Spinal cord (tissue), 10 donors: ENCODE measurements around the gene MRPL30. TPM values are rescaled to one million over a fixed set of nuclear protein-coding genes. Genes with fewer than 3 reads are reported as not detected.
"Not testable (repeated sequence)": the region's sequence is repeated elsewhere in the genome, so short reads cannot be mapped to it uniquely, and the experiment has no call there.

Source experiments
- DNase-seq, 6 donors: peaks; one replicate each; pipeline versions ENCODE4 v3.0.0 to v3.0.0-alpha.2; 2013 to 2015; ENCODE audit warnings: low spot score in 6 of 6, low read depth in 4 of 6
- H3K27ac ChIP-seq: one replicate; pipeline ENCODE4 v1.5.1; 2013; ENCODE audit warnings: low read depth, low read length, control low read depth
- H3K27me3 ChIP-seq: one replicate; pipeline ENCODE4 v1.6.1; 2013; ENCODE audit warnings: low read length; ENCODE audit not compliant: control insufficient read depth, insufficient read depth
- H3K36me3 ChIP-seq: one replicate; pipeline ENCODE4 v1.6.1; 2013; ENCODE audit warnings: low read length; ENCODE audit not compliant: control insufficient read depth, insufficient read depth
- H3K4me1 ChIP-seq: one replicate; pipeline ENCODE4 v1.6.1; 2013; ENCODE audit warnings: low read length; ENCODE audit not compliant: control insufficient read depth, insufficient read depth
- H3K4me3 ChIP-seq: one replicate; pipeline ENCODE4 v1.5.1; 2013; ENCODE audit warnings: low read depth, low read length, control low read depth
- H3K9me3 ChIP-seq: one replicate; pipeline ENCODE4 v1.6.1; 2013; ENCODE audit warnings: low read length; ENCODE audit not compliant: control insufficient read depth, insufficient read depth
- WGBS: methylation state at CpG from one replicate; pipeline ENCODE4 v1.1.5; 2013; ENCODE audit warnings: missing lambda C conversion rate; ENCODE audit not compliant: insufficient coverage; 5-methylcytosine and 5-hydroxymethylcytosine counted together
- polyA plus RNA-seq, 2 donors: library from polyadenylated mRNA; unstranded; fragments of 120-200 nt; gene quantifications; one replicate each; pipeline ENCODE4 v1.2.1, GENCODE V29; 2013; ENCODE audit not compliant: insufficient read length in 2 of 2
- small RNA-seq: library from RNA; depleted of rRNA; stranded (forward); fragments of <200 nt; gene quantifications from one replicate; pipeline ENCODE3, GENCODE V24; 2014; ENCODE audit warnings: low replicate concordance
- total RNA-seq, 2 donors: library from RNA; depleted of rRNA in 1 of 2; stranded (reverse); fragments of 120-200 nt in 1 of 2; fragments of >200 nt in 1 of 2; gene quantifications; one replicate each; pipeline versions ENCODE4 v1.2.3 to v1.2.4, GENCODE V29; 2013 to 2014
- donor health status: healthy.

The MRPL30 gene
- total and polyA plus RNA-seq, 4 donors: 34.9 to 53.1 (median 37.7) TPM

GRCh38 chr2:99205491-99205890 is 24.5 kb downstream of the MRPL30 start:
- Histone ChIP-seq H3K4me3 (no peak overlapping the region), H3K36me3 (peaks cover 4% of the 10 kb centered on the region), H3K9me3 (no peaks in the 10 kb centered on the region), H3K27me3 (no peaks in the 10 kb centered on the region), H3K27ac (no peak overlapping the region), H3K4me1 (no peaks in the 10 kb centered on the region)
- 78% methylated on average over 4 of the region's 5 CpGs for WGBS
- no peak for DNase-seq

- WGBS: no CpG with 5 or more reads among the region's 2 CpGs
- Histone ChIP-seq H3K4me3 (no peak overlapping the region), H3K27me3 (no peaks in the 10 kb centered on the region)
Observed at GRCh38 chr2:99216096-99216495, 35.1 kb downstream of the MRPL30 start.

GRCh38 chr2:99217929-99218501 is 37.0 kb downstream of the MRPL30 start:
- Histone ChIP-seq H3K27me3 (no peaks in the 10 kb centered on the region), H3K36me3 (no peaks in the 10 kb centered on the region), H3K4me1 (no peaks in the 10 kb centered on the region), H3K4me3 (no peak overlapping the region), H3K9me3 (no peaks in the 10 kb centered on the region), H3K27ac (no peak overlapping the region)
- DNase-seq: no peak
- 82% methylated on average over 4 of the region's 4 CpGs for WGBS

More at GRCh38 chr2:99216096-99216495, 35.1 kb downstream of the MRPL30 start:
- Histone ChIP-seq H3K4me1 (no peaks in the 10 kb centered on the region), H3K27ac (no peak overlapping the region), H3K36me3 (no peaks in the 10 kb centered on the region), H3K9me3 (no peaks in the 10 kb centered on the region)
- no peak for DNase-seq

GRCh38 chr2:99233177-99233576 is 52.2 kb downstream of the MRPL30 start:
- not testable (repeated sequence) for H3K4me3 ChIP-seq, H3K4me1 ChIP-seq, H3K27me3 ChIP-seq, H3K36me3 ChIP-seq, H3K9me3 ChIP-seq, H3K27ac ChIP-seq
- DNase-seq: peak in 1 of 6 donors; percentile 26

- Histone ChIP-seq H3K27ac (no peak overlapping the region), H3K9me3 (no peaks in the 10 kb centered on the region), H3K4me1 (no peaks in the 10 kb centered on the region), H3K27me3 (no peaks in the 10 kb centered on the region), H3K4me3 (no peak overlapping the region), H3K36me3 (no peaks in the 10 kb centered on the region)
- DNase-seq: no peak
- WGBS: 92% methylated on average over 1 of the region's 6 CpGs
Observed at GRCh38 chr2:99238599-99238998, 57.6 kb downstream of the MRPL30 start.

- H3K36me3 ChIP-seq: no peaks in the 10 kb centered on the region
- WGBS: 100% methylated on average over 6 of the region's 6 CpGs
- H3K4me1 ChIP-seq: no peaks in the 10 kb centered on the region
- H3K27me3 ChIP-seq: no peaks in the 10 kb centered on the region
- DNase-seq: no peak
- H3K4me3 ChIP-seq: no peak overlapping the region
- no peaks in the 10 kb centered on the region for H3K9me3 ChIP-seq
- H3K27ac ChIP-seq: no peak overlapping the region
Observed at GRCh38 chr2:99240431-99240830, 59.4 kb downstream of the MRPL30 start.

- no peaks in the 10 kb centered on the region for H3K36me3 ChIP-seq
- no peaks in the 10 kb centered on the region for H3K27me3 ChIP-seq
- WGBS: 59% methylated on average over 4 of the region's 6 CpGs
- no peak overlapping the region for H3K4me3 ChIP-seq
- H3K9me3 ChIP-seq: no peaks in the 10 kb centered on the region
- H3K27ac ChIP-seq: no peak overlapping the region
- no peaks in the 10 kb centered on the region for H3K4me1 ChIP-seq
- DNase-seq: peak in 1 of 6 donors; percentile 18
Observed at GRCh38 chr2:99242151-99242550, 61.2 kb downstream of the MRPL30 start.

Small RNAs within 50 kb of the gene (small RNA-seq; reads per million reads assigned to genes)
- gene AC092587.1: not detected

Other genes starting within 250 kb of the MRPL30 start
- 1 to 10 TPM; 1.9 to 2.1 TPM for gene CRACDL, start 245.0 kb upstream of the MRPL30 start, total RNA-seq
- gene CRACDL, start 245.0 kb upstream of the MRPL30 start, polyA plus RNA-seq: 1 to 10 TPM; 2.7 to 3.9 TPM
- gene C2orf15, start 39.5 kb upstream of the MRPL30 start, total RNA-seq: 1 to 10 TPM; 2.8 to 5.7 TPM
- gene C2orf15, start 39.5 kb upstream of the MRPL30 start, polyA plus RNA-seq: 1 to 10 TPM; 3.4 to 4.6 TPM
- 10 to 100 TPM; 12.4 to 20.6 TPM for gene TSGA10, start 26.2 kb upstream of the MRPL30 start, total RNA-seq
- gene TSGA10, start 26.2 kb upstream of the MRPL30 start, polyA plus RNA-seq: 10 to 100 TPM in 1 of 2 donors, 1 to 10 TPM in 1; 9.9 to 10.2 TPM
- gene LIPT1, start 26.2 kb upstream of the MRPL30 start, total RNA-seq: 10 to 100 TPM; 11.0 to 11.8 TPM
- 1 to 10 TPM; 7.5 to 9.5 TPM for gene LIPT1, start 26.2 kb upstream of the MRPL30 start, polyA plus RNA-seq
- 10 to 100 TPM; 24.4 to 32.1 TPM for gene MITD1, start 126 bp upstream of the MRPL30 start, total RNA-seq
- gene MITD1, start 126 bp upstream of the MRPL30 start, polyA plus RNA-seq: 10 to 100 TPM; 31.2 to 37.7 TPM
- not detected for gene LYG2, start 74.5 kb downstream of the MRPL30 start, total RNA-seq
- under 1 TPM; 0.33 to 0.98 TPM for gene LYG2, start 74.5 kb downstream of the MRPL30 start, polyA plus RNA-seq
- gene LYG1, start 120.0 kb downstream of the MRPL30 start, total RNA-seq: 1 to 10 TPM in 1 of 2 donors, under 1 TPM in 1; 0.69 to 2.1 TPM
- gene LYG1, start 120.0 kb downstream of the MRPL30 start, polyA plus RNA-seq: 1 to 10 TPM; 1.7 to 3.0 TPM
- gene TXNDC9, start 155.1 kb downstream of the MRPL30 start, total RNA-seq: 10 to 100 TPM; 41.4 to 54.6 TPM
- gene TXNDC9, start 155.1 kb downstream of the MRPL30 start, polyA plus RNA-seq: 10 to 100 TPM; 31.7 to 39.2 TPM
- 10 to 100 TPM; 21.5 to 24.9 TPM for gene EIF5B, start 156.2 kb downstream of the MRPL30 start, total RNA-seq
- gene EIF5B, start 156.2 kb downstream of the MRPL30 start, polyA plus RNA-seq: 10 to 100 TPM; 52.4 to 57.1 TPM